ENCODE measurements around the gene SLC39A11. TPM values are rescaled to one million over a fixed set of nuclear protein-coding genes. Genes with fewer than 3 reads are reported as not detected.
"Not testable (repeated sequence)": the region's sequence is repeated elsewhere in the genome, so short reads cannot be mapped to it uniquely, and the experiment has no call there.

SLC39A11 gene
- total RNA-seq, 1 donor from 2014 or later = 13.2 TPM

GRCh38 chr17:72826602-72827001 lies 265.9 kb downstream of the SLC39A11 start:
- peaks cover 7% of the 10 kb centered on the region for H3K9me3 Mint-ChIP-seq (ENCODE audit: unreplicated experiment)
- peaks cover 2% of the 10 kb centered on the region for H3K27me3 Mint-ChIP-seq (ENCODE audit: unreplicated experiment)
- DNase-seq (ENCODE audit: low spot score) = no peak
- peaks cover 20% of the 10 kb centered on the region for H3K36me3 Mint-ChIP-seq (ENCODE audit: low read depth, unreplicated experiment)
- H3K4me1 Mint-ChIP-seq (ENCODE audit: unreplicated experiment) = no peaks in the 10 kb centered on the region
- no peak overlapping the region for H3K27ac Mint-ChIP-seq (ENCODE audit: unreplicated experiment)
- no peak overlapping the region for H3K4me3 Mint-ChIP-seq (ENCODE audit: unreplicated experiment)
- TF ChIP-seq, protein P1, sequence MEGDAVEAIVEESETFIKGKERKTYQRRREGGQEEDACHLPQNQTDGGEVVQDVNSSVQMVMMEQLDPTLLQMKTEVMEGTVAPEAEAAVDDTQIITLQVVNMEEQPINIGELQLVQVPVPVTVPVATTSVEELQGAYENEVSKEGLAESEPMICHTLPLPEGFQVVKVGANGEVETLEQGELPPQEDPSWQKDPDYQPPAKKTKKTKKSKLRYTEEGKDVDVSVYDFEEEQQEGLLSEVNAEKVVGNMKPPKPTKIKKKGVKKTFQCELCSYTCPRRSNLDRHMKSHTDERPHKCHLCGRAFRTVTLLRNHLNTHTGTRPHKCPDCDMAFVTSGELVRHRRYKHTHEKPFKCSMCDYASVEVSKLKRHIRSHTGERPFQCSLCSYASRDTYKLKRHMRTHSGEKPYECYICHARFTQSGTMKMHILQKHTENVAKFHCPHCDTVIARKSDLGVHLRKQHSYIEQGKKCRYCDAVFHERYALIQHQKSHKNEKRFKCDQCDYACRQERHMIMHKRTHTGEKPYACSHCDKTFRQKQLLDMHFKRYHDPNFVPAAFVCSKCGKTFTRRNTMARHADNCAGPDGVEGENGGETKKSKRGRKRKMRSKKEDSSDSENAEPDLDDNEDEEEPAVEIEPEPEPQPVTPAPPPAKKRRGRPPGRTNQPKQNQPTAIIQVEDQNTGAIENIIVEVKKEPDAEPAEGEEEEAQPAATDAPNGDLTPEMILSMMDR (IDR thresholded peaks at IDR 0.05; ENCODE audit: unreplicated experiment) = peak; percentile 19

DNA sequence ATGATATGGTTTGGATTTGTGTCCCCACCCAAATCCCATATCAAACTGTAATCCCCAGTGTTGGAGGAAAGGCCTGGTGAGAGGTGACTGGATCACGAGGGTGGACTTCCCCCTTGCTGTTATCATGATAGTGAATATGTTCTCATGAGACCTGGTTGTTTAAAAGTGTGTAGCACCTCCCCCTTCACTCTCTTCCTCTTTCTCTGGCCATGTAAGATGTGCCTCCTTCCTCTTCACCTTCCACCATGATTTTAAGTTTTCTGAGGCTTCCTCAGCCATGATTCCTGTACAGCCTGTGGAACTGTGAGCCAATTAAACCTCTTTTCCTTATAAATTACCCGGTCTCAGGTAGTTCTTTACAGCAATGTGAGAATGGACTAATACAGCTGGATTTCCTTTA lies 266.4 kb downstream of the SLC39A11 start:
- not testable (repeated sequence) for H3K4me1 Mint-ChIP-seq (ENCODE audit: unreplicated experiment); DNase-seq (ENCODE audit: low spot score); H3K27me3 Mint-ChIP-seq (ENCODE audit: unreplicated experiment); H3K9me3 Mint-ChIP-seq (ENCODE audit: unreplicated experiment); H3K4me3 Mint-ChIP-seq (ENCODE audit: unreplicated experiment); H3K27ac Mint-ChIP-seq (ENCODE audit: unreplicated experiment)
- H3K36me3 Mint-ChIP-seq (ENCODE audit: low read depth, unreplicated experiment) = peaks cover 20% of the 10 kb centered on the region

DNA sequence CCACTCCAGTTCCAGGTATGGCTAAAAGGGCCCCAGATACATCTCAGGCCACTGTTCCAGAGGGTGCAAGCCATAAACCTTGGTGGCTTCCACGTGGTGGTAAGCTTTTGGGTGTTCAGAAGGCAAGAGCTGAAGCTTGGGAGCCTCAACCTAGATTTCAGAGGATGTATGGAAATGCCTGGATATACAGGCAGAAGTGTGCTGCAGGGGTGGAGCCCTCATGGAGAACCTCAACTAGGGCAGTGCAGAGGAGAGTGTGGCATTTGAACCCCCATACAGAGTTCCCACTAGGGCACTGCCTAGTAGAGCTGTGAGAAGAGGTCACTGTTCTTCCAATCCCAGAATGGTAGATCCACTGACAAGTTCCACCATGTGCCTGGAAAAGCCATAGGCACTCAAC lies 267.3 kb downstream of the SLC39A11 start:
- Mint-ChIP-seq H3K27ac (ENCODE audit: unreplicated experiment) (no peak overlapping the region), H3K4me3 (ENCODE audit: unreplicated experiment) (no peak overlapping the region), H3K27me3 (ENCODE audit: unreplicated experiment) (peaks cover 3% of the 10 kb centered on the region), H3K4me1 (ENCODE audit: unreplicated experiment) (no peaks in the 10 kb centered on the region), H3K36me3 (ENCODE audit: low read depth, unreplicated experiment) (peaks cover 20% of the 10 kb centered on the region), H3K9me3 (ENCODE audit: unreplicated experiment) (peaks cover 7% of the 10 kb centered on the region)
- DNase-seq (ENCODE audit: low spot score) = no peak
- TF ChIP-seq, protein P1 (IDR thresholded peaks at IDR 0.05; ENCODE audit: unreplicated experiment) = no peak

- DNase-seq (ENCODE audit: low spot score); H3K9me3 Mint-ChIP-seq (ENCODE audit: unreplicated experiment); H3K27me3 Mint-ChIP-seq (ENCODE audit: unreplicated experiment); H3K27ac Mint-ChIP-seq (ENCODE audit: unreplicated experiment); H3K4me1 Mint-ChIP-seq (ENCODE audit: unreplicated experiment): not testable (repeated sequence)
- H3K4me3 Mint-ChIP-seq (ENCODE audit: unreplicated experiment) = peak overlapping the region; percentile 17
- H3K36me3 Mint-ChIP-seq (ENCODE audit: low read depth, unreplicated experiment) = peaks cover 20% of the 10 kb centered on the region
These were observed 268.2 kb downstream of the SLC39A11 start for GRCh38 chr17:72824267-72824666.

GRCh38 chr17:72822358-72823023 lies 270.0 kb downstream of the SLC39A11 start:
- no peak overlapping the region for H3K27ac Mint-ChIP-seq (ENCODE audit: unreplicated experiment)
- no peak for DNase-seq (ENCODE audit: low spot score)

DNA sequence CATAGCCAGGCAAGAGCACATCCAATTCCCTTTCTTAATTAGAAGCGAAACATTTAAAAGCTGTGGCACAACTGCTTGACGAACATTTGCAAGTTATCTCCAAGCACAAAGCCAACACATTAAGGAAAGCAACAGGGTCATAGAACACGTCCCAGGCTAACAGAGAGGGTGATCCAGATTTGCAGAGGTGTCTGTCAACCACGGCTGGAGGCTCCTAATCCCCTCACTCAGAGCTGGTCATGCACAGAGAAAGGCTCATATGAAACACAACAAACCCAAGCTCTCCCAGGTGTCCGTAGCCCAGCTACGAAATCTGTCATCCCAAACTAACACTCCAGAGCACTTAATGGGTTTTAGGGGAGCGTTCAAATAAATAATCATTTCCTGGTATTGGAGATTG lies 276.1 kb downstream of the SLC39A11 start:
- H3K27me3 Mint-ChIP-seq (ENCODE audit: unreplicated experiment) = peaks cover 1% of the 10 kb centered on the region
- H3K4me1 Mint-ChIP-seq (ENCODE audit: unreplicated experiment) = no peaks in the 10 kb centered on the region
- H3K36me3 Mint-ChIP-seq (ENCODE audit: low read depth, unreplicated experiment) = no peaks in the 10 kb centered on the region
- H3K27ac Mint-ChIP-seq (ENCODE audit: unreplicated experiment) = no peak overlapping the region
- H3K4me3 Mint-ChIP-seq (ENCODE audit: unreplicated experiment) = no peak overlapping the region
- H3K9me3 Mint-ChIP-seq (ENCODE audit: unreplicated experiment) = no peaks in the 10 kb centered on the region
- TF ChIP-seq, protein P1 (IDR thresholded peaks at IDR 0.05; ENCODE audit: unreplicated experiment) = no peak
- no peak for DNase-seq (ENCODE audit: low spot score)

More at GRCh38 chr17:72822358-72823023, 270.0 kb downstream of the SLC39A11 start:
- Mint-ChIP-seq H3K4me3 (ENCODE audit: unreplicated experiment) (no peak overlapping the region), H3K9me3 (ENCODE audit: unreplicated experiment) (peaks cover 7% of the 10 kb centered on the region), H3K4me1 (ENCODE audit: unreplicated experiment) (no peaks in the 10 kb centered on the region), H3K27me3 (ENCODE audit: unreplicated experiment) (peaks cover 3% of the 10 kb centered on the region), H3K36me3 (ENCODE audit: low read depth, unreplicated experiment) (peaks cover 20% of the 10 kb centered on the region)
- TF ChIP-seq, protein P1 (IDR thresholded peaks at IDR 0.05; ENCODE audit: unreplicated experiment) = no peak
